Hepatocyte (in vitro differentiated cells): ENCODE measurements around the gene NEU4. TPM values are rescaled to one million over a fixed set of nuclear protein-coding genes. Genes with fewer than 3 reads are reported as not detected.

Source experiments
- DNase-seq: peaks from one replicate; pipeline ENCODE4 v3.0.0-alpha.2; 2016; ENCODE audit warnings: low spot score
- H2AFZ ChIP-seq: fragments of 200-600 bp; sonication (generic); 2 replicates; pipeline ENCODE4 v1.6.0; 2016; ENCODE audit warnings: antibody characterized with exemption, mild to moderate bottlenecking
- H3K27ac ChIP-seq: fragments of 200-600 bp; sonication (generic); 2 replicates; pipeline ENCODE4 v1.5.1; 2016; ENCODE audit warnings: mild to moderate bottlenecking
- H3K27me3 ChIP-seq: fragments of 200-600 bp; sonication (generic); 2 replicates; pipeline ENCODE4 v1.6.1; 2016
- H3K36me3 ChIP-seq: fragments of 200-600 bp; sonication (generic); replicated peaks from 2 replicates; pipeline ENCODE4 v1.5.1; 2016; ENCODE audit warnings: low read depth; ENCODE audit not compliant: insufficient read depth
- H3K4me1 ChIP-seq: fragments of 200-600 bp; sonication (generic); 2 replicates; pipeline ENCODE4 v1.5.1; 2016; ENCODE audit warnings: mild to moderate bottlenecking, moderate library complexity; ENCODE audit not compliant: insufficient read depth
- H3K4me2 ChIP-seq: fragments of 200-600 bp; sonication (generic); 2 replicates; pipeline ENCODE4 v1.6.0; 2016
- H3K4me3 ChIP-seq: fragments of 200-600 bp; sonication (generic); 2 replicates; pipeline ENCODE4 v1.5.1; 2016; ENCODE audit warnings: mild to moderate bottlenecking
- H3K79me2 ChIP-seq: fragments of 200-600 bp; sonication (generic); 2 replicates; pipeline ENCODE4 v1.6.0; 2017; ENCODE audit warnings: mild to moderate bottlenecking
- H3K9me2 ChIP-seq: fragments of 200-600 bp; sonication (generic); replicated peaks from 2 replicates; pipeline ENCODE4 v1.6.0; 2017; ENCODE audit warnings: mild to moderate bottlenecking; ENCODE audit not compliant: insufficient read depth
- H3K9me3 ChIP-seq: fragments of 200-600 bp; sonication (generic); 2 replicates; pipeline ENCODE4 v1.5.1; 2016; ENCODE audit warnings: low read depth, mild to moderate bottlenecking
- H4K20me1 ChIP-seq: fragments of 200-600 bp; sonication (generic); 2 replicates; pipeline ENCODE4 v1.6.0; 2016; ENCODE audit warnings: mild to moderate bottlenecking; ENCODE audit not compliant: insufficient read depth, poor library complexity, severe bottlenecking
- CTCF ChIP-seq: fragments of 200-600 bp; sonication (generic); IDR thresholded peaks from 2 replicates; pipeline ENCODE4 v1.5.1; 2016; ENCODE audit warnings: antibody characterized with exemption, mild to moderate bottlenecking; ENCODE audit not compliant: poor library complexity
- EZH2 ChIP-seq: fragments of 200-600 bp; sonication (generic); IDR thresholded peaks from 2 replicates; pipeline ENCODE4 v1.6.1; 2016; ENCODE audit warnings: antibody characterized with exemption, mild to moderate bottlenecking, borderline replicate concordance
- EZH2phosphoT487 ChIP-seq: fragments of 200-600 bp; sonication (generic); IDR thresholded peaks from one replicate; pipeline ENCODE4 v1.6.1; 2018; ENCODE audit warnings: antibody characterized with exemption, mild to moderate bottlenecking, low read depth, moderate library complexity; ENCODE audit not compliant: unreplicated experiment, severe bottlenecking
- WGBS: methylation state at CpG from one replicate; pipeline ENCODE4 v1.1.6; 2016; ENCODE audit warnings: low lambda C conversion rate; ENCODE audit errors: missing lambda C conversion rate; 5-methylcytosine and 5-hydroxymethylcytosine counted together
- polyA plus RNA-seq: library from polyadenylated mRNA; unstranded; fragments of >200 nt; fragmentation: Nextera tagmentation; extraction: Ambion mirVana; gene quantifications from 2 replicates; pipeline ENCODE4 v1.2.1, GENCODE V29; 2016
- total RNA-seq: library from RNA; depleted of rRNA; stranded (reverse); fragments of >200 nt; gene quantifications from 2 replicates; pipeline ENCODE4 v1.2.3, GENCODE V29; 2014

The NEU4 gene
- total and polyA plus RNA-seq, 2 experiments from 2014 or later, result 6.8 to 10.2 TPM

GRCh38 chr2:241811201-241811951, 2.4 kb downstream of the NEU4 start:
- H3K4me2 ChIP-seq, result no peak overlapping the region
- no peaks in the 10 kb centered on the region for H3K36me3 ChIP-seq
- H3K4me3 ChIP-seq, result no peak overlapping the region
- H3K4me1 ChIP-seq, result peaks cover 14% of the 10 kb centered on the region
- H4K20me1 ChIP-seq, result no peaks in the 10 kb centered on the region
- no peak overlapping the region for H3K27ac ChIP-seq
- no peaks in the 10 kb centered on the region for H3K9me3 ChIP-seq
- no peaks in the 10 kb centered on the region for H3K27me3 ChIP-seq
- H3K79me2 ChIP-seq, result no peaks in the 10 kb centered on the region
- no peak overlapping the region for H2AFZ ChIP-seq
- DNase-seq, result no peak
- WGBS, result 96% methylated on average over 26 of the region's 27 CpGs
- H3K9me2 ChIP-seq, result no peaks in the 10 kb centered on the region
- no peak for TF ChIP-seq EZH2
- no peak for TF ChIP-seq CTCF
- no peak for TF ChIP-seq EZH2phosphoT487

GRCh38 chr2:241811952-241812729, 3.1 kb downstream of the NEU4 start:
- no peaks in the 10 kb centered on the region for H3K36me3 ChIP-seq
- DNase-seq, result no peak
- H3K4me1 ChIP-seq, result peaks cover 14% of the 10 kb centered on the region
- no peak overlapping the region for H3K27ac ChIP-seq
- no peaks in the 10 kb centered on the region for H3K9me2 ChIP-seq
- H3K4me2 ChIP-seq, result no peak overlapping the region
- TF ChIP-seq EZH2, result no peak
- TF ChIP-seq CTCF, result no peak
- no peak for TF ChIP-seq EZH2phosphoT487
- no peaks in the 10 kb centered on the region for H3K9me3 ChIP-seq
- no peak overlapping the region for H2AFZ ChIP-seq
- no peaks in the 10 kb centered on the region for H4K20me1 ChIP-seq
- no peaks in the 10 kb centered on the region for H3K79me2 ChIP-seq
- WGBS, result 97% methylated on average over 17 of the region's 20 CpGs
- H3K27me3 ChIP-seq, result no peaks in the 10 kb centered on the region
- no peak overlapping the region for H3K4me3 ChIP-seq

- Histone ChIP-seq H4K20me1 (no peaks in the 10 kb centered on the region), H3K36me3 (no peaks in the 10 kb centered on the region), H3K27me3 (no peaks in the 10 kb centered on the region), H3K4me3 (no peak overlapping the region), H3K4me1 (peaks cover 14% of the 10 kb centered on the region), H3K9me3 (no peaks in the 10 kb centered on the region), H3K79me2 (no peaks in the 10 kb centered on the region), H3K27ac (no peak overlapping the region), H3K9me2 (no peaks in the 10 kb centered on the region), H2AFZ (no peak overlapping the region), H3K4me2 (no peak overlapping the region)
- WGBS, result 92% methylated on average over 40 of the region's 40 CpGs
- no peak for DNase-seq
- no peak for TF ChIP-seq EZH2
- TF ChIP-seq CTCF, result no peak
- TF ChIP-seq EZH2phosphoT487, result no peak
Observed at GRCh38 chr2:241812730-241813643, 4.0 kb downstream of the NEU4 start.
